ENCODE results near the gene ZDHHC13.
"Not testable (repeated sequence)": the region's sequence is repeated elsewhere in the genome, so short reads cannot be mapped to it uniquely, and the experiment has no call there.

The ZDHHC13 gene

DNA sequence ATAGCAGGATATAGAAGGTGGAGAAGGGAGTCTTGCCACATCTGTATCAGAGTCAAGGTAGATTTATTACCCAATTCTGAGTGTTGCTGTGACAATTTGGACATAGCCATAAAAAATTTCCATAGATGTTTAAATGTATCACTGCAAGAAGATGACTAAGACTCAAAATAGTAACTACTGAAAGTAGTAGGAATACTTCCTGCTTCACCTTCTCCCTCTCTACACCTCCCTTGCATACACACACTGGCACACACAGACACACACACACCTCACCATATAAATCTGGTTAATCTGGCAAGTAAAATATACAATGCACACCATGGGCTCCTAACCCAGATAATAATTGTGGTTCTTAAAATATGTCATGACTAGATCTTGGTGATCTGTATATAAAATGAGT lies 5.2 kb upstream of the ZDHHC13 start:
- Histone ChIP-seq H3K4me3 (ENCODE audit: insufficient read length, low read depth) (no peak overlapping the region), H3K4me1 (ENCODE audit: insufficient read depth, insufficient read length) (no peaks in the 10 kb centered on the region), H3K9me3 (ENCODE audit: insufficient read depth, low read length) (no peaks in the 10 kb centered on the region), H3K9ac (ENCODE audit: insufficient read length, low read depth) (no peak overlapping the region), H3K27me3 (ENCODE audit: insufficient read depth, insufficient read length) (no peaks in the 10 kb centered on the region), H3K36me3 (ENCODE audit: insufficient read depth, insufficient read length, low read length) (no peaks in the 10 kb centered on the region)
- no peak for DNase-seq (ENCODE audit: low read depth, low spot score)
- no peak for TF ChIP-seq YY1 (IDR thresholded peaks at IDR 0.05; ENCODE audit: insufficient read depth, insufficient read length)
- no peak for TF ChIP-seq ZNF274 (IDR thresholded peaks at IDR 0.05; ENCODE audit: low read depth, low read length)
- TF ChIP-seq SUZ12 (IDR thresholded peaks at IDR 0.05; ENCODE audit: extremely low read depth, insufficient read depth, insufficient read length) = no peak

DNA sequence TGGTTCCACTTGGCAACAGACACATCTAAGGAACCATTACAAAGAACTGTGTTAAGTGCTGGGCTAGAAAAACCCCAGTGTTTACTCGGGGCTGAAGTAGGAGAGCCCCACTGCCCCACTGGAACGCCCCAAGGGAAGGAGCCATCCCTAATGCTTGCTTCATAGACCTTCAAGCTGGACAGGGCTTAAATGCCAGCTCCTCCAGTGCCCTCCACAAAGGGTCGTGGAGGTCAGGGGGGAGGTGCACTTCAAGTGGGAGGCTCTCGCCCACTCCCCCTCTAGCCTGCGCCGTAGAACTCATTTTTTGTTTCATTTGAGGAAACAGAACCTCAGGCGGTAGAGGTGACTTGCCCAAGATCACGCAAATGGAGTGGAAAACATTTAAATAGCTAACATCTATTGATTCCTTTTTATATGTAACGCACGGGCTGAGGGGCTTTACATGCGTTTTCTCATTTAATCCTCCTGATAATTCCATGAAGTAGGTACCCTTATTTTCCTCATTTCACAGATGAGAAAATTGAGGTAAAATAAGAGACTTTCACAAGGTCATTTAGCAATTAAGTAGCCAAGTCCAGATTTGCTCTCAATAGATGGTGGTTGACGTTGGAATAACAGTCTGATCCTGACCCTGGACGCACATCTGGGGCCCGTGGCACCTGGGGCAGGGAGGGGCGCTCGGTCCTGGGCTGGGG lies 545 bp upstream of the ZDHHC13 start:
- H3K9me3 ChIP-seq (ENCODE audit: insufficient read depth, low read length) = no peaks in the 10 kb centered on the region
- peaks cover 3% of the 10 kb centered on the region for H3K4me1 ChIP-seq (ENCODE audit: insufficient read depth, insufficient read length)
- TF ChIP-seq SUZ12 (IDR thresholded peaks at IDR 0.05; ENCODE audit: extremely low read depth, insufficient read depth, insufficient read length) (no peak), ZNF274 (IDR thresholded peaks at IDR 0.05; ENCODE audit: low read depth, low read length) (no peak), YY1 (IDR thresholded peaks at IDR 0.05; ENCODE audit: insufficient read depth, insufficient read length) (no peak)
- no peak overlapping the region for H3K4me3 ChIP-seq (ENCODE audit: insufficient read length, low read depth)
- H3K27me3 ChIP-seq (ENCODE audit: insufficient read depth, insufficient read length) = no peaks in the 10 kb centered on the region
- no peak for DNase-seq (ENCODE audit: low read depth, low spot score)
- no peak overlapping the region for H3K9ac ChIP-seq (ENCODE audit: insufficient read length, low read depth)
- peaks cover 20% of the 10 kb centered on the region for H3K36me3 ChIP-seq (ENCODE audit: insufficient read depth, insufficient read length, low read length)

DNA sequence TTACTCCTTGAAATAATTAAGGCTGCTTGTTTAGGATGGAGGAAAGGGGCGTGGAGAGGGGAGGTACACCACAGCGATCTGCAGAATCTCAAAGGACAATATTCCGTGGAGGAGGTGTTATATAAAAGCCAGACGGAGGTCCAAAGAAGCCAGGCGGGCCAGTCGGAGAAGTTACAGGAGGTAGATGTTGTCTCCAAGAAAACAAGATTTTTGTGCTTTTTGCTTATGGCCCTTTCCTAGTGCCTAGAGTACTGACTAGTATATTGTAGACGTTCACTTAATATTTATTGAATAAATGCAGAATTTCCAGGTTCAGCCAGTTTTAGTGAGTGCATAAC lies 761 bp downstream of the ZDHHC13 start:
- Histone ChIP-seq H3K27me3 (ENCODE audit: insufficient read depth, insufficient read length) (no peaks in the 10 kb centered on the region), H3K9me3 (ENCODE audit: insufficient read depth, low read length) (no peaks in the 10 kb centered on the region), H3K36me3 (ENCODE audit: insufficient read depth, insufficient read length, low read length) (peaks cover 20% of the 10 kb centered on the region), H3K9ac (ENCODE audit: insufficient read length, low read depth) (peak overlapping the region; percentile 83), H3K4me1 (ENCODE audit: insufficient read depth, insufficient read length) (peaks cover 3% of the 10 kb centered on the region), H3K4me3 (ENCODE audit: insufficient read length, low read depth) (peak overlapping the region; percentile 73)
- no peak for TF ChIP-seq SUZ12 (IDR thresholded peaks at IDR 0.05; ENCODE audit: extremely low read depth, insufficient read depth, insufficient read length)
- TF ChIP-seq ZNF274 (IDR thresholded peaks at IDR 0.05; ENCODE audit: low read depth, low read length) = no peak
- DNase-seq (ENCODE audit: low read depth, low spot score) = no peak

DNA sequence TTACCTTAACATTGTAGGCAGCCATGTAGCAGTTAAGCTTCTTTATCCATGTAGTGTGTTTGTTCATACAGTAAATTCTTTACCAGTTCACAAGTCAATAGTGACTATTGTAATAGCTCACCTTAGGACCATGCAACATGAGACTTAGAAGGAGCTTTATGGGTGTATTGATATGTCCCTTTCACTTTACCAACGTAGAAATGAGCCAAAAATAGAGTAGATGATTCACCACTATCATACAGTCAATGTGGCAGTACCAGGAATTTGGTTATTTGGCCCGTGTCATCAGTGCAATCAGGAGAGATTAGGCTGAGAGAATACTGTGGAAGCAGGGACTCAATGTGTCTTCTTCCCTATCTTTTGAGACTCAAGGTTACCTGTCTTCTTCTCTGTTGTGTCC lies 4.7 kb downstream of the ZDHHC13 start:
- TF ChIP-seq YY1 (IDR thresholded peaks at IDR 0.05; ENCODE audit: insufficient read depth, insufficient read length) (no peak), SUZ12 (IDR thresholded peaks at IDR 0.05; ENCODE audit: extremely low read depth, insufficient read depth, insufficient read length) (no peak), ZNF274 (IDR thresholded peaks at IDR 0.05; ENCODE audit: low read depth, low read length) (no peak)
- Histone ChIP-seq H3K36me3 (ENCODE audit: insufficient read depth, insufficient read length, low read length) (peaks cover 26% of the 10 kb centered on the region), H3K27me3 (ENCODE audit: insufficient read depth, insufficient read length) (no peaks in the 10 kb centered on the region), H3K9me3 (ENCODE audit: insufficient read depth, low read length) (no peaks in the 10 kb centered on the region), H3K4me3 (ENCODE audit: insufficient read length, low read depth) (no peak overlapping the region), H3K4me1 (ENCODE audit: insufficient read depth, insufficient read length) (peaks cover 3% of the 10 kb centered on the region), H3K9ac (ENCODE audit: insufficient read length, low read depth) (no peak overlapping the region)
- no peak for DNase-seq (ENCODE audit: low read depth, low spot score)

DNA sequence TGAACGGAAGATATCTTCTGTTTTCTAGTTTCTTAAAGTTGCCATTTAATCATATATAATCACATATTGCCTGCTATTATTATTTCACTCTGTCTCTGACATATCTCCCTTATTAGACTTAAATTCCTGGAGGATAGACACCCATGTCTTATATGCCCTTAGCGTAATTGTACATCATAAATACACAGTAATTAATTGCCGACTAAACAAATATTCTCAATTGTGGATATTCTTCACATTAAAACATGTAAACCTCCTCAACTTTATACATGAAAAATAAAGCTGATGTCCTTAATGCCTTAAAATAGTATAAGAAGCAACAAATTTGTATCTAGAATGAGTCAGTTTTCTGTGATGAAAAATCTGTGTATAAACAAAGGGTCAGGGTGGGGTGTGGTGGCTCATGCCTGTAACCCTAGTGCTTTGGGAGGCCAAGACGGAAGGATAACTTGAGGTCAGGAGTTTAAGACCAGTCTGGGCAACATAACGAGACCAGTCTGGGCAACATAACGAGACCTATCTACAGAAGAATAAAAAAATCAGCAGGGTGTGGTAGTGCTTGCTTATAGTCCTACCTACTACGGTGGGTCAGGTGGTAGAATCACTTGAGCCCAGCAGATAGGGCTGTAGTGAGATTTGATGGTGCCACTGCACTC lies 6.1 kb downstream of the ZDHHC13 start:
- peaks cover 26% of the 10 kb centered on the region for H3K36me3 ChIP-seq (ENCODE audit: insufficient read depth, insufficient read length, low read length)
- no peaks in the 10 kb centered on the region for H3K27me3 ChIP-seq (ENCODE audit: insufficient read depth, insufficient read length)
- H3K4me3 ChIP-seq (ENCODE audit: insufficient read length, low read depth) = no peak overlapping the region
- no peaks in the 10 kb centered on the region for H3K9me3 ChIP-seq (ENCODE audit: insufficient read depth, low read length)
- TF ChIP-seq SUZ12 (IDR thresholded peaks at IDR 0.05; ENCODE audit: extremely low read depth, insufficient read depth, insufficient read length) = no peak
- no peak for TF ChIP-seq YY1 (IDR thresholded peaks at IDR 0.05; ENCODE audit: insufficient read depth, insufficient read length)
- no peak for TF ChIP-seq ZNF274 (IDR thresholded peaks at IDR 0.05; ENCODE audit: low read depth, low read length)
- no peak for DNase-seq (ENCODE audit: low read depth, low spot score)
- no peak overlapping the region for H3K9ac ChIP-seq (ENCODE audit: insufficient read length, low read depth)
- H3K4me1 ChIP-seq (ENCODE audit: insufficient read depth, insufficient read length) = peaks cover 3% of the 10 kb centered on the region

DNA sequence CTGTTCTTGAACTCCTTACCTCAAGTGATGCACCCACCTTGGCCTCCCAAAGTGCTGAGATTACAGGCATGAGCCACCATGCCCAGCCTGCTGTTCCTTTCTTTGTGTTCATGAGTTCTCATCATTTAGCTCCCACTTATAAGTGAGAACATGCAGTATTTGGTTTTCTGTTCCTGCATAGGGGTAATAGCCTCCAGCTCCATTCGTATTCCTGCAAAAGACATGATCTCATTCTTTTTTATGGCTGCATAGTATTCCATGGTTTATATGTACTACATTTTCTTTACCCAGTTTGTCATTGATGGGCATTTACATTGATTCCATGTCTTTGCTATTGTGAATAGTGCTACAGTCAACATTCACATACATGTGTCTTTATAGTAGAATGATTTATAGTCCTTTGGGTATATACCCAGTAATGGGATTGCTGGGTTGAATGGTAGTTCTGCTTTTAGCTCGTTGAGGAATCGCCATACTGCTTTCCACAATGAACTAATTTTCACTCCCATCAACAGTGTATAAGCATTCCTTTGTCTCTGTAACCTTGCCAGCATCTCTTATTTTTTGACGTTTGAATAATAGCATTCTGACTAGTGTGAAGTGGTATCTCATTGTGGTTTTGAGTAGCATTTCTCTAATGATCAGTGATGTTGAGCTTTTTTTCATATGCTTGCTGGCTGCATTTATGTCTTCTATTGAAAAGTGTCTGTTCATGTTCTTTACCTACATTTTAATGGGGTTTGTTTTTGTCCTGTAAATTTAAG lies 9.8 kb downstream of the ZDHHC13 start:
- not testable (repeated sequence) for H3K9me3 ChIP-seq (ENCODE audit: insufficient read depth, low read length); H3K9ac ChIP-seq (ENCODE audit: insufficient read length, low read depth); H3K4me3 ChIP-seq (ENCODE audit: insufficient read length, low read depth); DNase-seq (ENCODE audit: low read depth, low spot score); H3K4me1 ChIP-seq (ENCODE audit: insufficient read depth, insufficient read length); H3K36me3 ChIP-seq (ENCODE audit: insufficient read depth, insufficient read length, low read length); H3K27me3 ChIP-seq (ENCODE audit: insufficient read depth, insufficient read length)

DNA sequence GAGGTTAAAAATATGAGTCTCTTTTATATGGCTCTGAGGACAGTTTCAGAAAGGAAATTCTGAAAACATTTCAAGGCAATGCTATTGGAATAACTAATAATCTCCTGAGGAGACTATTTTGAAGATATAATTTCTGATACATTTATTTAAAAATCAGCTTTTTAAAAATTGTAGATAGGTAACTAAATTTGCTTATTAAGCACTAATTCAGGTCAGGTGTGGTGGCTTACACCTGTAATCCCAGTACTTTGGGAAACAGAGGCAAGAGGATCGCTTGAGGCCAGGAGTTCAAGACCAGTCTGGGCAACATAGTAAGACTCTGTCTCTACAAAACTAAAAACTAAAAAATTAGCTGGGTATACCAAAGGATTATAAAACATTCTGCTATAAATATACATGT lies 17.0 kb downstream of the ZDHHC13 start:
- DNase-seq (ENCODE audit: low read depth, low spot score) = no peak
- no peaks in the 10 kb centered on the region for H3K27me3 ChIP-seq (ENCODE audit: insufficient read depth, insufficient read length)
- H3K9ac ChIP-seq (ENCODE audit: insufficient read length, low read depth) = no peak overlapping the region
- peaks cover 14% of the 10 kb centered on the region; the same call in 1 of the 2 replicates for H3K9me3 ChIP-seq (ENCODE audit: insufficient read depth, low read length)
- H3K4me1 ChIP-seq (ENCODE audit: insufficient read depth, insufficient read length) = no peaks in the 10 kb centered on the region
- no peak for TF ChIP-seq YY1 (IDR thresholded peaks at IDR 0.05; ENCODE audit: insufficient read depth, insufficient read length)
- no peak for TF ChIP-seq ZNF274 (IDR thresholded peaks at IDR 0.05; ENCODE audit: low read depth, low read length)
- H3K36me3 ChIP-seq (ENCODE audit: insufficient read depth, insufficient read length, low read length) = no peaks in the 10 kb centered on the region
- H3K4me3 ChIP-seq (ENCODE audit: insufficient read length, low read depth) = no peak overlapping the region

DNA sequence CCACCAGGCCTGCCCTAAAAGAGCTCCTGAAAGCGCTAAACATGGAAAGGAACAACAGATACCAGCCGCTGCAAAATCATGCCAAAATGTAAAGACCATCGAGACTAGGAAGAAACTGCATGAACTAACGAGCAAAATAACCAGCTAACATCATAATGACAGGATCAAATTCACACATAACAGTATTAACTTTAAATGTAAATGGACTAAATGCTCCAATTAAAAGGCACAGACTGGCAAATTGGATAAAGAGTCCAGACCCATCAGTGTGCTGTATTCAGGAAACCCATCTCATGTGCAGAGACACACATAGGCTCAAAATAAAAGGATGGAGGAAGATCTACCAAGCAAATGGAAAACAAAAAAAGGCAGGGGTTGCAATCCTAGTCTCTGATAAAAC lies 19.9 kb downstream of the ZDHHC13 start:
- not testable (repeated sequence) for H3K9ac ChIP-seq (ENCODE audit: insufficient read length, low read depth); H3K4me1 ChIP-seq (ENCODE audit: insufficient read depth, insufficient read length); DNase-seq (ENCODE audit: low read depth, low spot score); H3K4me3 ChIP-seq (ENCODE audit: insufficient read length, low read depth); H3K36me3 ChIP-seq (ENCODE audit: insufficient read depth, insufficient read length, low read length); H3K27me3 ChIP-seq (ENCODE audit: insufficient read depth, insufficient read length)
- H3K9me3 ChIP-seq (ENCODE audit: insufficient read depth, low read length) = peaks cover 14% of the 10 kb centered on the region; the same call in 1 of the 2 replicates

Data from NT2/D1 (cell line).